Body of pancreas (tissue), 4 donors: ENCODE measurements around the gene GRB2. TPM values are rescaled to one million over a fixed set of nuclear protein-coding genes. Genes with fewer than 3 reads are reported as not detected.
A peak's percentile ranks its signal among the peaks of the same experiment; 100 is the strongest.

Experiments
- ATAC-seq: fragments of 150-250 bp; one replicate; pipeline ENCODE4 v1.9.1; 2016
- DNase-seq, 4 donors: peaks; one replicate each; pipeline ENCODE4 v3.0.0-alpha.2; 2019
- H3K27ac ChIP-seq, 4 donors: fragments of 200-600 bp; sonication (generic); 1 replicate in 3 of 4; 2 replicates in 1 of 4; pipeline versions ENCODE4 v1.5.1 to v1.6.1; 2016 to 2019; ENCODE audit warnings: mild to moderate bottlenecking in 1 of 4, mixed read lengths in 1 of 4, moderate library complexity in 1 of 4
- H3K27me3 ChIP-seq, 2 donors: fragments of 200-600 bp; sonication (generic); one replicate each; pipeline ENCODE4 v1.6.0; 2016; ENCODE audit warnings: mild to moderate bottlenecking in 1 of 2
- H3K36me3 ChIP-seq, 2 donors: fragments of 200-600 bp; sonication (generic); replicated peaks in 1 of 2; 2 replicates each; pipeline ENCODE4 v1.5.1; 2016; ENCODE audit warnings: low read depth in 2 of 2; ENCODE audit not compliant: insufficient read depth in 1 of 2
- H3K4me1 ChIP-seq: fragments of 200-600 bp; sonication (generic); one replicate; pipeline ENCODE4 v1.6.0; 2016
- H3K4me3 ChIP-seq, 2 donors: fragments of 200-600 bp; sonication (generic); 1 replicate in 1 of 2; 2 replicates in 1 of 2; pipeline ENCODE4 v1.5.1; 2016 to 2019
- H3K9me3 ChIP-seq, 3 donors: fragments of 200-600 bp; sonication (generic); 1 replicate in 2 of 3; 2 replicates in 1 of 3; pipeline ENCODE4 v1.5.1; 2016
- POLR2A ChIP-seq, 3 donors: fragments of 450-650 bp; IDR thresholded peaks; one replicate each; pipeline ENCODE4 v1.6.1; 2016; ENCODE audit warnings: antibody characterized with exemption in 3 of 3, mild to moderate bottlenecking in 2 of 3
- WGBS, 2 donors: methylation state at CpG; one replicate each; pipeline ENCODE4 v1.1.5; 2017; 5-methylcytosine and 5-hydroxymethylcytosine counted together
- intact Hi-C: fragments of 100-400 bp; cut with DNase I; formaldehyde crosslinking; loops from one replicate; pipeline ENCODE4 v1.15.1; 2023
- total RNA-seq, 2 donors: library from RNA; depleted of rRNA; stranded (reverse); fragments of >200 nt; gene quantifications; one replicate each; pipeline ENCODE4 v1.1.0, GENCODE V29; 2016
- TF ChIP-seq, protein P1 (sequence below), 7 experiments: fragments of 450-650 bp in 4 of 7; fragments of 200-600 bp in 3 of 7; sonication (generic) in 3 of 7; IDR thresholded peaks; one replicate each; pipeline ENCODE4 v1.5.1; 2016 to 2019; ENCODE audit warnings: antibody characterized with exemption in 7 of 7

Gene GRB2
- total RNA-seq, 2 donors from 2014 or later, result 51.9 to 118 TPM

DNA sequence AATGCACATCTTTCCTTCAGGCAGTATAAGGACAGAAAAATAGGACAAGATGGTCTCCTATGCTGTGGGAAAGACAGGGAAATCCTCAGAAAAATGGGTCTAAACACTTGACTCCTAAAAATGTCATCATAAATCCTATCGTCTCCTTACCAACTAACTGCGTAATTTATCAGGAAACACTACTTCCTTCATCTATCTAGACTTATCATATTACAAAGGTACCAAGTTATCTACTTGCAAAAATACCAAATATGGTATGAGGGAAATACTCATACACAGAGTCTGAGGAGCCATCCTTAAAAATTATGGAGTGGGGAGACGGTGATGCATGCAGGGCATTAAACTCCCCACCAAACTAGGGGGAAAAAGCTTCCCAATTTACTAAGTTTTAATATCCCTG lies 44.1 kb downstream of the GRB2 start:
- Histone ChIP-seq H3K4me3 (no peak overlapping the region), H3K9me3 (no peaks in the 10 kb centered on the region), H3K36me3 (no peaks in the 10 kb centered on the region), H3K27ac (peak overlapping the region in 1 of 4 donors; percentile 16), H3K4me1 (peaks cover 62% of the 10 kb centered on the region), H3K27me3 (no peaks in the 10 kb centered on the region)
- DNase-seq (no peak), ATAC-seq (no peak)
- intact Hi-C loops, result no loop called here
- TF ChIP-seq, protein P1, sequence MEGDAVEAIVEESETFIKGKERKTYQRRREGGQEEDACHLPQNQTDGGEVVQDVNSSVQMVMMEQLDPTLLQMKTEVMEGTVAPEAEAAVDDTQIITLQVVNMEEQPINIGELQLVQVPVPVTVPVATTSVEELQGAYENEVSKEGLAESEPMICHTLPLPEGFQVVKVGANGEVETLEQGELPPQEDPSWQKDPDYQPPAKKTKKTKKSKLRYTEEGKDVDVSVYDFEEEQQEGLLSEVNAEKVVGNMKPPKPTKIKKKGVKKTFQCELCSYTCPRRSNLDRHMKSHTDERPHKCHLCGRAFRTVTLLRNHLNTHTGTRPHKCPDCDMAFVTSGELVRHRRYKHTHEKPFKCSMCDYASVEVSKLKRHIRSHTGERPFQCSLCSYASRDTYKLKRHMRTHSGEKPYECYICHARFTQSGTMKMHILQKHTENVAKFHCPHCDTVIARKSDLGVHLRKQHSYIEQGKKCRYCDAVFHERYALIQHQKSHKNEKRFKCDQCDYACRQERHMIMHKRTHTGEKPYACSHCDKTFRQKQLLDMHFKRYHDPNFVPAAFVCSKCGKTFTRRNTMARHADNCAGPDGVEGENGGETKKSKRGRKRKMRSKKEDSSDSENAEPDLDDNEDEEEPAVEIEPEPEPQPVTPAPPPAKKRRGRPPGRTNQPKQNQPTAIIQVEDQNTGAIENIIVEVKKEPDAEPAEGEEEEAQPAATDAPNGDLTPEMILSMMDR (IDR thresholded peaks at IDR 0.05), result no peak
- TF ChIP-seq POLR2A (IDR thresholded peaks at IDR 0.05), result no peak
- 40 to 45% methylated on average over 3 of the region's 3 CpGs for WGBS, 2 donors

DNA sequence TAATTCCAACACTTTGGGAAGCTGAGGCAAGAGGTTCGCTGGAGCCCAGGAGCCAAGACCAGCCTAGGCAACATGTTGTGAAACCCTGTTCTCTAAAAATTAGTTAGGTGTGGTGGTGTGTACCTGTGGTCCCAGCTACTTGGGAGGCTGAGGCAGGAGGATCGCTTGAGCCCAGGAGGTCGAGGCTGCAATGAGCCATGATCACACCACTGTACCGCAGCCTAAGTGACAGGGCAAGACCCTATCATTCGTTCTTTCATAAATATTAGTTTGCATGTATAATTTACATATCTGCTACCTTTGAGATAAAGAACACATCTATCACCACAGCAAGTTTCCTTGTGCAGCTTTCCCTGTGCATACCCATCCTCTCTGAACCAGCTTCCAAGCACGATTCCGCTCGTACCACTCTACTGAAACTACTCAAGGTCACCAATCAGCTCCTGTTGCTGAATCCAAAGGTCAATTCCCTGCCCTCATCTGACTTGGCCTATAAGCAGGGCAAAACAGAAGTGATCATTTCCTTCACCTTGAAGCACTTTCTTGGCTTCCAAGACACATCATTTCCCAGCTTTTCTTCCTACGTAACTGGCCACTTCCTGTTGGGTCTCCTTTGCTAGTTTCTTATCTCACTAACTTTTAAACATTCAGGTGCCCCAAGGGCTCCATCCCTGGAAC lies 49.1 kb downstream of the GRB2 start:
- H3K27me3 ChIP-seq, result no peaks in the 10 kb centered on the region
- H3K4me3 ChIP-seq, result no peak overlapping the region
- DNase-seq, result no peak
- H3K27ac ChIP-seq, result peak overlapping the region in 1 of 4 donors; percentile 20
- H3K4me1 ChIP-seq, result peaks cover 43% of the 10 kb centered on the region
- TF ChIP-seq, protein P1 (IDR thresholded peaks at IDR 0.05), result no peak
- TF ChIP-seq POLR2A (IDR thresholded peaks at IDR 0.05), result no peak
- ATAC-seq, result peak; percentile 27
- 48 to 50% methylated on average over 9 of the region's 9 CpGs for WGBS, 2 donors
- no peaks in the 10 kb centered on the region for H3K36me3 ChIP-seq
- intact Hi-C loops, result no loop called here
- no peaks in the 10 kb centered on the region for H3K9me3 ChIP-seq

DNA sequence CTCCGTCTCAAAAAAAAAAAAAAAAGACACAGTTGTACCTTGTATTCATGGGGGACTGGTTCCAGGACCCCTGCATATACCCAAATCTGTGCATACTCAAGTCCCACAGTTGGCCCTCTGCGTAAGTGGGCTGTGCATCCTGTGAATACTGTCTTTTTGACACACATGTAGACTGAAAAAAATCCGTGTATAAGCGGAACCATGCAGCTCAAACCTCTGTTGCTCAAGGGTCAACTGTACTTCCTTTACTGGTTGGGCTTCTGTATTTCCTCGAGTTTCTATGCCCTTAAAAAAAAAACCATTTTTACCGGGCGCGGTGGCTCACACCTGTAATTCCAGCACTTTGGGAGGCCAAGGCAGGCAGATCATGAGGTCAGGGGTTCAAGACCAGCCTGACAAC lies 52.3 kb downstream of the GRB2 start:
- 96 to 97% methylated on average over 8 of the region's 8 CpGs for WGBS, 2 donors
- Histone ChIP-seq H3K9me3 (no peaks in the 10 kb centered on the region), H3K27me3 (no peaks in the 10 kb centered on the region), H3K36me3 (no peaks in the 10 kb centered on the region), H3K4me1 (peaks cover 47% of the 10 kb centered on the region), H3K4me3 (no peak overlapping the region), H3K27ac (no peak overlapping the region)
- TF ChIP-seq, protein P1 (IDR thresholded peaks at IDR 0.05), result no peak
- no peak for TF ChIP-seq POLR2A (IDR thresholded peaks at IDR 0.05)
- intact Hi-C loops, result no loop called here
- DNase-seq (no peak), ATAC-seq (no peak)

DNA sequence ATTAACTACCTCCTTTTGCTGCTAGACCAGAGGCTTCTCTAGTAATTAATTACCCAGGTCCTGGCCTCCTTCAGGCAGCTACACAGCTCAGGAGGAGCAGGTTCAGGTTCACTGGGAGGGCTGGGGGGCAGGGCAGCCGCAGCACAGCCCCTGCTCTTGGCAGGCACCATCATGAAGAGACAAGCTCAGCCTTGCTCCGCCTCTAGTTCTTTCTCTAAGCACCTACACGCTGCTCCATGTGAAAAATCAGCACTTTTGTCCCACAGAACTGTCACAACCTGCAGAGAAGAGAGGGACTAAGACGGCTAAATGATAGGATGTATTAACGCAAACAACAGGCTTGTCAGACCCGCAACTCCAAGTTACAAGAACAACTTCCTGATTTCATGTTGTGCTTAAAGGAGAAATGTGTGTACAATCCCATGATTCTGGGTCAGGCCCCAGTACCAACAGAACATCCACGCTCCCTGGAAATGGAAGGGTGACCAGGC lies 53.4 kb downstream of the GRB2 start:
- peak; percentile 31 to 75 (median 59) for DNase-seq
- ATAC-seq, result peak; percentile 59
- Histone ChIP-seq H3K4me3 (no peak overlapping the region), H3K9me3 (no peaks in the 10 kb centered on the region), H3K27ac (peak overlapping the region; percentile 11 to 56 (median 22)), H3K27me3 (no peaks in the 10 kb centered on the region), H3K4me1 (peaks cover 54% of the 10 kb centered on the region), H3K36me3 (no peaks in the 10 kb centered on the region)
- intact Hi-C loops, result no loop called here
- WGBS, 2 donors, result 16 to 17% methylated on average over 5 to 7 of the region's 7 CpGs
- TF ChIP-seq POLR2A (IDR thresholded peaks at IDR 0.05), result no peak
- TF ChIP-seq, protein P1 (IDR thresholded peaks at IDR 0.05), result no peak

DNA sequence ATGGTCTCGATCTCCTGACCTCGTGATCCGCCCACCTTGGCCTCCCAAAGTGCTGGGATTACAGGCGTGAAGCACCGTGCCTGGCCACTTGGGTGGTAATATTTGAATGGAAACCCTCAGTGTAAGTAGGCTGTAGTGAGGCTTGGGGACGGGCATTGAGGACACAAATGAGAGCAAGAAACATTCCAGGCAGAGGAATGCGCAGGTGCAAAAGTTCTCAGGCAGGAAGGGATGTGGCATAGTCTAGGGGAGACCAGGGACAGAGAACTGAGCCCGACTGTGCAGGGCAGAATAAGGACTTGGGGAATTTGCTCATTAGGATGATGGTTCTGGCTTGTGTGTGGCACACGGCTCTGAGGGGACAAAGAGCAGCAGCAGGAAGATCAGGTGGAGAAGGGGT lies 54.8 kb downstream of the GRB2 start:
- Histone ChIP-seq H3K27me3 (no peaks in the 10 kb centered on the region), H3K36me3 (no peaks in the 10 kb centered on the region), H3K9me3 (no peaks in the 10 kb centered on the region), H3K4me1 (peaks cover 52% of the 10 kb centered on the region), H3K4me3 (no peak overlapping the region), H3K27ac (no peak overlapping the region)
- intact Hi-C loops, result no loop called here
- WGBS, 2 donors, result 50 to 59% methylated on average over 9 of the region's 9 CpGs
- no peak for TF ChIP-seq POLR2A (IDR thresholded peaks at IDR 0.05)
- TF ChIP-seq, protein P1 (IDR thresholded peaks at IDR 0.05), result no peak
- ATAC-seq (no peak), DNase-seq (peak; percentile 24 to 73 (median 49))
